ENCODE data around the gene MRPL45. TPM values are rescaled to one million over a fixed set of nuclear protein-coding genes. Genes with fewer than 3 reads are reported as not detected.
"Not testable (repeated sequence)": the region's sequence is repeated elsewhere in the genome, so short reads cannot be mapped to it uniquely, and the experiment has no call there.

Gene MRPL45
- total RNA-seq, 1 experiment from 2014 or later: 24.7 TPM

GRCh38 chr17:38269045-38269444, 27.9 kb upstream of the MRPL45 start:
- DNase-seq (ENCODE audit: low read depth, low spot score); H3K9me3 ChIP-seq (ENCODE audit: control insufficient read depth, insufficient read depth, low read depth, low read length); H3K27ac ChIP-seq (ENCODE audit: low read length); H3K27me3 ChIP-seq (ENCODE audit: control insufficient read depth, insufficient read depth, low read length); H3K4me1 ChIP-seq (ENCODE audit: control insufficient read depth, insufficient read depth, low read length); H3K36me3 ChIP-seq (ENCODE audit: control insufficient read depth, insufficient read depth, low read length); in situ Hi-C loops (cut with HindIII; ENCODE audit: low pct_unique_long_range_greater_than_20kb, low sequenced_read_pairs); CTCF ChIA-PET; intact Hi-C loops (cut with micrococcal nuclease; ENCODE audit: unreplicated experiment); ATAC-seq; POLR2A ChIA-PET; H3K4me3 ChIP-seq (ENCODE audit: low read depth in 2 of 2, low read length in 2 of 2); BruUV-seq (replicated peaks): not testable (repeated sequence)

GRCh38 chr17:38269552-38269951, 27.4 kb upstream of the MRPL45 start:
- H3K36me3 ChIP-seq (ENCODE audit: control insufficient read depth, insufficient read depth, low read length); BruUV-seq (replicated peaks); DNase-seq (ENCODE audit: low read depth, low spot score); intact Hi-C loops (cut with micrococcal nuclease; ENCODE audit: unreplicated experiment); H3K4me3 ChIP-seq (ENCODE audit: low read depth in 2 of 2, low read length in 2 of 2); H3K4me1 ChIP-seq (ENCODE audit: control insufficient read depth, insufficient read depth, low read length); in situ Hi-C loops (cut with HindIII; ENCODE audit: low pct_unique_long_range_greater_than_20kb, low sequenced_read_pairs); ATAC-seq; POLR2A ChIA-PET; H3K27me3 ChIP-seq (ENCODE audit: control insufficient read depth, insufficient read depth, low read length); H3K27ac ChIP-seq (ENCODE audit: low read length); CTCF ChIA-PET; H3K9me3 ChIP-seq (ENCODE audit: control insufficient read depth, insufficient read depth, low read depth, low read length): not testable (repeated sequence)

- H3K4me1 ChIP-seq (ENCODE audit: control insufficient read depth, insufficient read depth, low read length); H3K36me3 ChIP-seq (ENCODE audit: control insufficient read depth, insufficient read depth, low read length); POLR2A ChIA-PET; ATAC-seq; BruUV-seq (replicated peaks); H3K27me3 ChIP-seq (ENCODE audit: control insufficient read depth, insufficient read depth, low read length); intact Hi-C loops (cut with micrococcal nuclease; ENCODE audit: unreplicated experiment); H3K4me3 ChIP-seq (ENCODE audit: low read depth in 2 of 2, low read length in 2 of 2); CTCF ChIA-PET; H3K27ac ChIP-seq (ENCODE audit: low read length); H3K9me3 ChIP-seq (ENCODE audit: control insufficient read depth, insufficient read depth, low read depth, low read length); in situ Hi-C loops (cut with HindIII; ENCODE audit: low pct_unique_long_range_greater_than_20kb, low sequenced_read_pairs); DNase-seq (ENCODE audit: low read depth, low spot score): not testable (repeated sequence)
Observed at GRCh38 chr17:38285994-38286393, 11.0 kb upstream of the MRPL45 start.

- ATAC-seq: peak; percentile 97
- intact Hi-C loops (cut with micrococcal nuclease; ENCODE audit: unreplicated experiment); H3K36me3 ChIP-seq (ENCODE audit: control insufficient read depth, insufficient read depth, low read length); H3K4me3 ChIP-seq (ENCODE audit: low read depth in 2 of 2, low read length in 2 of 2); POLR2A ChIA-PET; H3K4me1 ChIP-seq (ENCODE audit: control insufficient read depth, insufficient read depth, low read length); CTCF ChIA-PET; H3K27me3 ChIP-seq (ENCODE audit: control insufficient read depth, insufficient read depth, low read length); H3K27ac ChIP-seq (ENCODE audit: low read length); H3K9me3 ChIP-seq (ENCODE audit: control insufficient read depth, insufficient read depth, low read depth, low read length); BruUV-seq (replicated peaks); DNase-seq (ENCODE audit: low read depth, low spot score); in situ Hi-C loops (cut with HindIII; ENCODE audit: low pct_unique_long_range_greater_than_20kb, low sequenced_read_pairs): not testable (repeated sequence)
Observed at GRCh38 chr17:38286501-38287091, 10.4 kb upstream of the MRPL45 start.

- intact Hi-C loops (cut with micrococcal nuclease; ENCODE audit: unreplicated experiment); H3K27ac ChIP-seq (ENCODE audit: low read length); H3K4me3 ChIP-seq (ENCODE audit: low read depth in 2 of 2, low read length in 2 of 2); H3K36me3 ChIP-seq (ENCODE audit: control insufficient read depth, insufficient read depth, low read length); CTCF ChIA-PET; H3K9me3 ChIP-seq (ENCODE audit: control insufficient read depth, insufficient read depth, low read depth, low read length); POLR2A ChIA-PET; in situ Hi-C loops (cut with HindIII; ENCODE audit: low pct_unique_long_range_greater_than_20kb, low sequenced_read_pairs); BruUV-seq (replicated peaks); H3K4me1 ChIP-seq (ENCODE audit: control insufficient read depth, insufficient read depth, low read length); H3K27me3 ChIP-seq (ENCODE audit: control insufficient read depth, insufficient read depth, low read length); DNase-seq (ENCODE audit: low read depth, low spot score): not testable (repeated sequence)
- peak; percentile 88 for ATAC-seq
- TF ChIP-seq CTCF (IDR thresholded peaks at IDR 0.05): peak; percentile 34; the same call in 1 of the 2 replicates
Observed at GRCh38 chr17:38288217-38288827, 8.6 kb upstream of the MRPL45 start.

- H3K36me3 ChIP-seq (ENCODE audit: control insufficient read depth, insufficient read depth, low read length); in situ Hi-C loops (cut with HindIII; ENCODE audit: low pct_unique_long_range_greater_than_20kb, low sequenced_read_pairs); H3K9me3 ChIP-seq (ENCODE audit: control insufficient read depth, insufficient read depth, low read depth, low read length); H3K4me3 ChIP-seq (ENCODE audit: low read depth in 2 of 2, low read length in 2 of 2); BruUV-seq (replicated peaks); POLR2A ChIA-PET; CTCF ChIA-PET; H3K4me1 ChIP-seq (ENCODE audit: control insufficient read depth, insufficient read depth, low read length); H3K27ac ChIP-seq (ENCODE audit: low read length); intact Hi-C loops (cut with micrococcal nuclease; ENCODE audit: unreplicated experiment); ATAC-seq; H3K27me3 ChIP-seq (ENCODE audit: control insufficient read depth, insufficient read depth, low read length); DNase-seq (ENCODE audit: low read depth, low spot score): not testable (repeated sequence)
Observed at GRCh38 chr17:38289760-38290159, 7.2 kb upstream of the MRPL45 start.
